ENCODE data around the gene PRDM16. TPM values are rescaled to one million over a fixed set of nuclear protein-coding genes. Genes with fewer than 3 reads are reported as not detected.

PRDM16 gene
- total and polyA plus RNA-seq, 3 donors from 2014 or later = 2.1 to 5.6 (median 4.7) TPM

GRCh38 chr1:3442901-3443300 is 373.9 kb downstream of the PRDM16 start:
- Histone ChIP-seq H3K36me3 (ENCODE audit: low read depth, missing control alignments) (no peaks in the 10 kb centered on the region), H3K27me3 (no peaks in the 10 kb centered on the region), H3K9me3 (no peaks in the 10 kb centered on the region), H3K4me1 (no peaks in the 10 kb centered on the region), H3K27ac (no peak overlapping the region), H3K4me3 (no peak overlapping the region)
- 83 to 84% methylated on average over 12 of the region's 12 CpGs for WGBS, 2 donors
- TF ChIP-seq CTCF (IDR thresholded peaks at IDR 0.05) (no peak), POLR2A (IDR thresholded peaks at IDR 0.05) (no peak)
- intact Hi-C loops (cut with DNase I; ENCODE audit: low total_unique reads) = no loop called here
- DNase-seq = no peak

- intact Hi-C loops (cut with DNase I; ENCODE audit: low total_unique reads) = no loop called here
- Histone ChIP-seq H3K4me3 (no peak overlapping the region), H3K4me1 (no peaks in the 10 kb centered on the region), H3K36me3 (ENCODE audit: low read depth, missing control alignments) (no peaks in the 10 kb centered on the region), H3K9me3 (no peaks in the 10 kb centered on the region), H3K27me3 (no peaks in the 10 kb centered on the region), H3K27ac (no peak overlapping the region)
- WGBS, 2 donors = 65 to 69% methylated on average over 7 of the region's 7 CpGs
- no peak for DNase-seq
- TF ChIP-seq CTCF (IDR thresholded peaks at IDR 0.05) (no peak), POLR2A (IDR thresholded peaks at IDR 0.05) (no peak)
These were observed 374.8 kb downstream of the PRDM16 start for GRCh38 chr1:3443807-3444206.

DNA sequence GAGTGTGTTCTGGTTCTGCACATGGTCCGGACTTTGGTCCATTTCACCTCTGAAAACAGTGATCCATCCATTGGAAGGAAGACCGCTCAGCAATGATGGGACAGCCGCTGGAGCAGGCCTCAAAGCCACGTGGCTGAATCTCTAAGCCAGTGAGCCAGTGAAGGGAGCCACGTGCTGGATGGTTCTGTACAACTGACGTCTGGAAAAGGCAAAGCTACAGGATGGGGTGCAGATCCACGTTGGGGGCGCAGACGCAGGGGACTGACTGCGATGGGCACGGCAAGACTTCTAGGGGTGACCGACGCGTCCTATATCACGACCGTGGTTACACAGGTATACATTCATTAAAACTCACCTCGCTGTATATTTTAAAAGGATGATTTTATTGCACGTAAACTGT is 375.3 kb downstream of the PRDM16 start:
- H3K27me3 ChIP-seq = no peaks in the 10 kb centered on the region

DNA sequence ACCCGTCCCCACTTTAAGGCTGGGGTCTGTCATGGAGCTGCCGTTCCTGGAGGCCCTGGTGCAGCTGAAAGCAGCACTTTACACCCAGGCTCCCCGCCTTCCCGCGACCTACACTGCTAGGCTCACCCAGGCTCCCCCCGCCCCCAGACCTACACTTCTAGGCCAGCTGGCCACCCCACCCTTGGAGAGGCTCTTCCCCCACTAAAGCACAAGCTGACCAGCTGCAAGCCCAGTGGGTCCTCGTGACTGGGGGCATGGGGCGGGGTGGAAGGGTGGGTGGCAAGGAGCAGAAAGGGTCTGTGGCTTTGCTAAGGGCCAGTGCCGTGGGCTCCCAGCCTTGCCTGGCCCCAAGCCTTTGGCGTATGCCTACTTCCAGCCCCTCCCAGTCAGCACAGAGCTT is 375.7 kb downstream of the PRDM16 start:
- Histone ChIP-seq H3K9me3 (no peaks in the 10 kb centered on the region), H3K36me3 (ENCODE audit: low read depth, missing control alignments) (no peaks in the 10 kb centered on the region), H3K4me1 (no peaks in the 10 kb centered on the region), H3K27ac (no peak overlapping the region), H3K4me3 (no peak overlapping the region), H3K27me3 (no peaks in the 10 kb centered on the region)
- no peak for DNase-seq
- 67 to 74% methylated on average over 6 to 10 of the region's 10 CpGs for WGBS, 2 donors
- no peak for TF ChIP-seq CTCF (IDR thresholded peaks at IDR 0.05)
- TF ChIP-seq POLR2A (IDR thresholded peaks at IDR 0.05) = no peak
- intact Hi-C loops (cut with DNase I; ENCODE audit: low total_unique reads) = no loop called here

More for the DNA sequence above, 375.3 kb downstream of the PRDM16 start:
- DNase-seq = no peak
- Histone ChIP-seq H3K36me3 (ENCODE audit: low read depth, missing control alignments) (no peaks in the 10 kb centered on the region), H3K9me3 (no peaks in the 10 kb centered on the region), H3K4me3 (no peak overlapping the region), H3K27ac (no peak overlapping the region), H3K4me1 (no peaks in the 10 kb centered on the region)
- intact Hi-C loops (cut with DNase I; ENCODE audit: low total_unique reads) = no loop called here
- 91 to 94% methylated on average over 18 of the region's 18 CpGs for WGBS, 2 donors
- TF ChIP-seq POLR2A (IDR thresholded peaks at IDR 0.05) (no peak), CTCF (IDR thresholded peaks at IDR 0.05) (no peak)

- no peak for TF ChIP-seq POLR2A (IDR thresholded peaks at IDR 0.05)
- no peak for TF ChIP-seq CTCF (IDR thresholded peaks at IDR 0.05)
- 84 to 90% methylated on average over 9 of the region's 9 CpGs for WGBS, 2 donors
- Histone ChIP-seq H3K27ac (no peak overlapping the region), H3K9me3 (no peaks in the 10 kb centered on the region), H3K4me1 (peaks cover 11% of the 10 kb centered on the region), H3K36me3 (ENCODE audit: low read depth, missing control alignments) (no peaks in the 10 kb centered on the region), H3K4me3 (no peak overlapping the region), H3K27me3 (no peaks in the 10 kb centered on the region)
- DNase-seq = no peak
- intact Hi-C loops (cut with DNase I; ENCODE audit: low total_unique reads) = no loop called here
These were observed 381.3 kb downstream of the PRDM16 start for GRCh38 chr1:3450202-3450863.

Measured in testis (tissue), 3 donors.